GM18858 (cell line): ENCODE results near the gene PHOSPHO1.
A peak's percentile ranks its signal among the peaks of the same experiment; 100 is the strongest.

Experiments
- ATAC-seq: cut with Tn5 transposase; IDR thresholded peaks from one replicate; pipeline ENCODE4 v1.9.1; 2021; ENCODE audit not compliant: unreplicated experiment

Gene PHOSPHO1

GRCh38 chr17:49218941-49219913 is 11.4 kb downstream of the PHOSPHO1 start:
- ATAC-seq, result no peak

GRCh38 chr17:49217651-49218413 is 12.8 kb downstream of the PHOSPHO1 start:
- peak; percentile 35 for ATAC-seq

GRCh38 chr17:49216953-49217650 is 13.5 kb downstream of the PHOSPHO1 start:
- ATAC-seq, result no peak

- no peak for ATAC-seq
Measured at GRCh38 chr17:49216482-49216881, 14.1 kb downstream of the PHOSPHO1 start.

DNA sequence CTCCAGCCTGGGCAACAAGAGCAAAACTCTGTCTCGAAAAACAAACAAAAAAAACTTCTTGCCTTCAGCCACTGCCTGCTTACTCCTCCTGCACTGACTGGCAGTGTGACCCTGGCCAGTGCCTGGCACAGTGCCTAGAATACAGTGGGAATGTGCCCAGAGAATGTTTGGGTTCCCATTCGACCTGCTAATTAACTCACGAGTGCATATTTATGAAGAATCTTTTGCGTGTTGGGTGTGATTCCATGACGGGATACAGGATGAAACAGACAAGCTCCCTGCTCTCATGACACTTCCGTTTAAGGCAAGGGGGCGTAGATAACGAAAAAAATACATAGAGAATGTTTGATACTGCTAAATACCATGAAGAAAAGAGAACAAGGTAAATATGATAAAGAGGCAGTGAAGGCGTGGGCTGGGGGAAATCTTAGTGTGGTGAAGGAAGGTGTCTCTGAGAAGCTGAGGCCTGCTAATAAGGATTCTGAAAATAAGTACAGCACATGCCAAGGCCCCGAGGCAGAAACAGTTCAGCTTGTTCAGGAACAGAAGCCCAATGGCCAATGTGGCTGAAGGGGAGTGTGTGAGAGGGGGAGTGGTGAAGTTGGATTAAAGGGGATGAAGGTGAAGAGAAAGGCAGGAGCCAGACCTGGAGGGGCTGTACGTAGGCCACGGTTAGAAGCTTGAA is 15.8 kb downstream of the PHOSPHO1 start:
- ATAC-seq, result no peak

- ATAC-seq, result no peak
Measured at GRCh38 chr17:49213847-49214246, 16.7 kb downstream of the PHOSPHO1 start.

DNA sequence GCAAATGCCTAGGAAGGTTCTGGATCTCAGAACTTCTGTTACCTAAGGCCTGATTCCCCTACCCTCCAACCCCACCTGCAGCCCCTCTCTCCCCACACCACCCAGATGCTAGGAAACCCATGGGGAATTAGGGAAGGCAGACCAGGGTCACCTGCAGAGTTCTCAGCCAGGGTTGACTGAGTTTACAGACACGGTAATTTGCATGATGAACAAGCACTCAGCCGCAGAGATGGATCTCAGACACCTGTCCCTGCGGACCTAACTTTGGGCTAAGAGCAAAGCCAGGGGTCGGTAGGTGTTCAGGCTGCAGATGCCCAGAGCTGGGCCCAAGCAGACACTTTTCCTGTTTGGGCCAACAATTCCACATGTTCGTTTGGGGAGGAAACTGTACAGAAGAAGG is 17.2 kb downstream of the PHOSPHO1 start:
- ATAC-seq, result no peak

DNA sequence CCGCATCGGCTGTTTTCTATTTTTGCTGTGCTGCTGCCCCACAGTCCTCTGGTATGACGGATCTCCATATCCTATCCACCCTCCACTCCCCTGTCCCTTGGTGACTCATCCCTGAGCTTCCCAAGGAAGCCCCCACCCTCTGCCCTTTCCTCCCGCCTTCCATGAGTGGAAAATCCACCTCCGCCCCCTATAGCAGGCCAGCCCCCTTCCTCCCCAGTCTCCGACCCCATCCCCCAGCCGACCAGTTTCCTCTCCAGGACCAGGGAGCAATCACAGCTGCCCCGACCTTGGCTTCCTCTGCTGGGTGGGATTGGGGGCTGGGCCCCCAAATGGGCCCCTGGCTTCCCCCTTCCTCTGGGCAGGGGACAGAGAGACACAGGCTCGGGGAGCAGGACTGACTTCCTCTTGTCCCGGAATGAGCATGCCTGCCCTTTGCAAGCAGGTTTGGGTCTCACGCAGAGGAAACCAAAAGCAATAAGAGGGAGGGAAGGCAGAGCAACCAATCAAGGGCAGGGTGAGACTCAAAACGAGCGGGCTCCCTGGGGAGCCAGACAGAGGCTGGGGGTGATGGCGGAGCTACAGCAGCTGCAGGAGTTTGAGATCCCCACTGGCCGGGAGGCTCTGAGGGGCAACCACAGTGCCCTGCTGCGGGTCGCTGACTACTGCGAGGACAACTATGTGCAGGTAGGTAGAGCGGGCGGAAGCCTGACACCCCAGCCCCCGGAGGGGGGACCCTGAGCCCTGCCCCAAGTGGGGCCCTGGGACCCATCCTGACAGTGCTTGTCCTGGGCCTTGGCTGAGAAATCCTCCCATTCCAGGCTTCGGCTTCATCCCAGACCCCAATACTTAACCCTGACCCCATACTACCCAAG is 20.2 kb downstream of the PHOSPHO1 start, which contains the start of the genes ABI3 and GNGT2:
ABI3 (plus strand) TSS at position 550 of the 872 bp plus-strand sequence; CDS start at position 568, 18 bp downstream.
GNGT2 (minus strand) TSS at position 417 of the 872 bp plus-strand sequence. CDS start 3,152 bp downstream, outside the sequence.
- ATAC-seq, result peak; percentile 73

DNA sequence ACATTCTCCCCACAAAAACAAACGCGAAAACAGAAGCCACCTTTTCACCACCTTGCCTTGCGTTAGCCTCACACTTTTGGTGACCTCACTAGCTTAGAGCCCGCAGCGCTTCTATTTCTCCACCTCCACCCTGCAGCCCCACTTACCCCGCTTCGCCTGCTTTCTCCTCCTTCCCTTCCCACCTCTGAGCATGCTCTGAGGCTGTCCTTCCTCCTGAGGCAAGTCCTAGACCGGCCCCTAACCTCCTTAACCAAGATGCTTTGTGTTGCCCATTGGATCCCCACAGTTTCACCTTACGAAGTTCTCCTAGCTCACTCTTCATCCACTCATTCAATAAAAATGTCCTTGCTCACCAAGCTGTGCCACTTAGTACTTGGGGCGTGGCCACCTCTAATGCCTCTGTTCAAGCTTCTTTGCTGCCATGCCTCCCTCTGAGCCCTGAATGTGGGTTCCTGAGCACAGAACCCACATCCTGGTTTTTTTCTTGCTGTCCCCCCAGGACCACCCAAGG is 21.5 kb downstream of the PHOSPHO1 start:
- ATAC-seq, result no peak

- no peak for ATAC-seq
Measured at GRCh38 chr17:49204516-49204915, 26.1 kb downstream of the PHOSPHO1 start.

DNA sequence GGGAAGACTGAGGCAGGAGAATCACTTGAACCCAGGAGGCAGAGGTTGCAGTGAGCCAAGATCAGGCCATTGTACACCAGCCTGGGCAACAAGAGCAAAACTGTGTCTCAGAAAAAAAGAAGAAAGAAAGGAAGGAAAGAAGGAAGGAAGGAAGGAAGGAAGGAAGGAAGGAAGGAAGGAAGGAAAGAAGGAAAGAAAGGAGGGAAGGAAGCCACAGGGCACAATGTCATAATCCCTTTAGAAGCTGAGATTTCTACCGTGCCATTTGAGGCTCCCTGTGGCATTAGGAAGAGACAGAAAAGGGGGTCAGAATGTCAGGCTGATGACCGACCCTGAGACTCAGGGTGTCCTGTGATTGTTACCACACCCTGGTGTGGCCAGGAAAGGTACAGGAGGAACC is 26.8 kb downstream of the PHOSPHO1 start:
- ATAC-seq, result no peak

DNA sequence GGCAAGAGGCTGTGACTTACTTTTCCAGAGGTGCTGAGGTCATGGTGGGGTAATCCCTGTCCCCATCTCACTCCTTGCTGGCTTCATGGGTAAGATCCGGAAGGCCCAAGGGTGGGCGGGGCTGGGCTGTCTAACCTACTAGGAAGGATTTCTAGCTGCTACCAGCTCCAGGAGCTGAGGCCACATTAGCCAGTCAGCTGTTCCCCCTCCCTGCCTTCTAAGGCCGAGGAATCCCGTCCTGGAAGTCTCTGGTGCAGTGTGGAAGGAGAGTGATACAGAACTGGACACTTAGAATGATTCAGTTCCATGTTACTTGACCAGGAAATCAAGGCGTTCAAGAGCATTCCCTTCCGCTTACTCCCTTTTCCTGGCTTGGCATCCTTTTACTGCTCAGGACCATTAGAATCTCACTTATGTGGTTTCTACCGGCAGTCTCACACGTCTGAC is 29.1 kb downstream of the PHOSPHO1 start:
- ATAC-seq, result no peak

DNA sequence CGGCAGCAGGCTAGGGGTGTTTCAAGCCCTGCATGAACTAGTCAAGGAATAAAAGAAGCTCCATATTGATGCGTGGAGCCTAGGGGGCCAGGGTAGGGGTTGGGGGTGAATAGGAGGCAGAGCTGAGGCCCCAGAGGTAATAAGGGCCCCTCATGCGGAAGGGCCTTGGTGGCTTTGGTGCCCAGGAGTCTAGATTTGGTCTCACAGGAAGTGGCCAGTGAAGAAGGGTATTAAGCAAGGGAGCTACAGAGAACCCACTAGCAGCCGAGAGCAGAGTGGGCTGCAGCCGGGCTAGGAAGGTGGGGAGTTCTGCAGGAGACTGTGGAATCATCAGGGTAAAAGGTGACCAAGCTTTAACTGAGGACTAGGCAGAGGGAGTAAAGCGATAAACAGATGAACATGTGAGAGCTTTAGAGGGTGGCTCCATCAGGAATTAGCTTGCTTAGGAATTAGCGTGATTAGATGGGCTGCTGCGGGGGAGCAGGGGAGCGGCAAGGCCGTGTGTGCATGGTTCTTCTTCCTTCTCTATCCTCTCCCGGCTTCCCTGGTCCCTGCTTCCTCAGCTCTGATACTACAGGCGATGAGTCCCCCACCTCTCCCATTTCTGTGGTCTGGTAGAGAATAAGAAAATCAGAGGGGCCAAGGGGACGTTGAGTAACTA is 30.0 kb downstream of the PHOSPHO1 start:
- ATAC-seq, result no peak

DNA sequence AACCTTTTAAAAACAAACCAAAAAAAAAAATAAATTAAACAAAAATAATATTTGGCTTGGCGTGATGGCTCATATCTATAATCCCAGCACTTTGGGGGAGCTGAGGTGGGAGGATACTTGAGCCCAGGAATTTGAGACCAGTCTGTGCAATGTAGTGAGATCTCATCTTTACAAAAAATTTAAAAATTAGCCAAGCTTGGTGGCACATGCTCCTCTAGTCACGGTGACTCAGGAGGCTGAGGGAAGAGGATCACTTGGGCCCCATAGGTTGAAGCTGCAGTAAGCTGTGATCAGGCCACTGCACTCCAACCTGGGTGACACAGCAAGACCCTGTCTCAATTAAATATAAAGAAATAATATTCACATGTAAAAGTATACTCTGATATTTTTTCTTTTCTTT is 32.4 kb downstream of the PHOSPHO1 start:
- no peak for ATAC-seq

- no peak for ATAC-seq
Measured at GRCh38 chr17:49197346-49197998, 33.1 kb downstream of the PHOSPHO1 start.

DNA sequence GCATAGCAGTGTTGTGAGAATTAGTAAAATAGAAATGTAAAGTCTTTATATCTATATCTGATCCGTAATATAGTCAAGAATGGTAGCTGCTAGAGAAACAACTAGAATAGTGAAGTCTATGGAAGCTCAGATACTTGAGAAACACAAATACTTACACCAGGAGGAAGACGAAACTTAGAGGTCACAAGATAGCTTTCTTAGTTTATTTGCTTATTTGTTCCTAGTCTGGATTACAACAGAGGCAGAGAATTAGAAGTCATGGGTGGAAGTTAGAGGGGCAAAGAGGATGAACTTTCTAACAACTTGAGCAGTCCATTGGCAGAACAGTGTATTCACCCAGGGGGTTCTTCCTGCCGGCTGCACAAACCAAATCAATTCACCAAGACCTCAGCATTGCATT is 34.1 kb downstream of the PHOSPHO1 start:
- ATAC-seq, result no peak

GRCh38 chr17:49195751-49196150 is 34.8 kb downstream of the PHOSPHO1 start:
- no peak for ATAC-seq

DNA sequence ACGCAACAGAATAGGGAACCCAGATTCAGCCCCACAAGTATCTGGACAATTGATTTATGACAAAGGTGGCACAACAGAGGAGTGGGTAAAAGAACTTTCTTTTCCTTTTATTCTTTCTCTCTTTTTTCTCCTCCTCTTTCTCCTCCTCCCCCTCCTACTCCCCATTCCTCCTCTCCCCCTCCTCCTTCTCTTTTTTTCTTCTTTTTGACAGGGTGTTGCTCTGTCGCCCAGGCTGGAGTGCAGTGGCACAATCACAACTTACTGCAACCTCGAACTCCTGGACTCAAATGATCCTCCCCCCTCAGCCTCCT is 36.3 kb downstream of the PHOSPHO1 start:
- ATAC-seq, result no peak
